CD4-positive, alpha-beta T cell treated with Interleukin-2 at 100 ng/mL for 4 hours (primary cell): Measurements from ENCODE around the gene SPARC.

Experiments used
- DNase-seq: peaks from one replicate; pipeline ENCODE4 v3.0.0-alpha.2; 2020; ENCODE audit warnings: low spot score

Gene SPARC

DNA sequence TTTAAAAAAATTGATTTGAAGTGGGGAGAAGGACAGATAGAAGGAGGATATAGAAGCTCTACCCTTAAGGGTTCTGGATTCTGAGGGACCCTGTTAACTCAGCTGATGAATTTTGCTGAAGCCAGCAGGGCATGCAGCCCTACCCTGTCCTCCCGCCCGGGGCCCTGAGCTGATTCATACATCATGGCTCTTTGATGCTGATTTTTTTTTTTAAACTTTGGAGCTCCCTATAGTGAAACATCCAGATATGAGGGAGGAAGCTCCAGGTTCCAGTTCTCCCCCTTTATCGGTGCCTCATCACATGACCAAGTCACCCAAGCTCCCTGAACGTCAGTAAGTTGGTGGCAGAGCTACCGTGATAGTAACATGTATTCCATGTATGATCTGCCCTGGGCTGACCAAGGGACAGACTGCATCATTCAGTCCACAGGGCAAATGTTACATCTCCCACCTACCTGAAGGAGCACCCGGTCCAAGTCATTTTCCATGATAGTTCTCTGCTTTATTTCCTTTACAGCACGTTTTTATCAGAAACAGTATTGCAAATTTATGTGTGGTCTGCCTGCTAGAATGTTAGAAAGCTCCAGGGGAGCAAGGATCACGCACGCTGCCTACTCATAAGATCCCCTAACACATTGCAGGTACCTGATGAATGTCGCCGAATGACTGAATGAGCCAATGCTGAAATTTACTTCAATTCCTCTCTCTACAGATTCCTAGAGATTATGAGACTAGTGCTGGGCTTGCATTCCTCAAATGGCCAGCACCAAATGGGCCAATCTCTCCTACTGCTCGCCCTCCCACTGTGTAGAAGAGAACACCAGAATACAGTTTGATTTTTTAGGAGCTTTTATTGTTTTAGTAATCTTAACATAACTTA lies 25.9 kb downstream of the SPARC start:
- DNase-seq, result no peak

DNA sequence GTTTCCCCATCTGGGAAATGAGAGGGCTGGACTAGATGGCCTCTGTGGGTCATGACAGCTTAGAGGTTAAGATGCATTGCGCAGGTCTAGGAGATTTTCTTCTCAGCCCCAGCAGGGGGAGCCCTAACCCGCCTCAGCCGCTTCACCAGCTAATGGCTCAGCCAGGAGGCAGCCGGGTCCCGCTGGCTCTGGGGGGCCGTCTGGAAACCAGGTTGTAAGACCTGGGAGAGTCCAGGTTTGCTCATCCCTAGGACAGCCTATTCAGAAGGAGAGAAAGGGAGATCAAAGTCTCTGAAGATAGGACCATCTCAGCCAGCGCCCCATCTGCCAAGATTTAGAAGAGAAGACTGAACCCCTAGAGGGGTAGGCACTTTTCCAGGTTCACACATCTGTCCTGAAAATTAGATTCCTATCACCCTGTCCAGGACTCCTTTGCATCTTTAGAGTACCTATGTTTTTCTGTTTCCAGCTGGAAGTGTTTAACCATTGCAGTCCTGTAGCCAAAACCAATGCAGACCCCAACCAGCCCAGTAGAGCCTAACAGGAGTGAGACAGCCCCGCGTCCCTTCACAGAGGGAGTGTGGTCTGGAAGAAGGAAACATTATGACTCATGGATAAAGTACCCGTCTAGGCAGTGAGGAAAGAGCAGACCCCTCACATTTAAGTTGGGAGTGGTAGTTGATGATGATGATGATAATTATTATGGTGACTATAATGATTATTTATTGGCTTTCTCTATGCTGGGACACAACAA lies 27.5 kb downstream of the SPARC start:
- DNase-seq, result peak; percentile 81

DNA sequence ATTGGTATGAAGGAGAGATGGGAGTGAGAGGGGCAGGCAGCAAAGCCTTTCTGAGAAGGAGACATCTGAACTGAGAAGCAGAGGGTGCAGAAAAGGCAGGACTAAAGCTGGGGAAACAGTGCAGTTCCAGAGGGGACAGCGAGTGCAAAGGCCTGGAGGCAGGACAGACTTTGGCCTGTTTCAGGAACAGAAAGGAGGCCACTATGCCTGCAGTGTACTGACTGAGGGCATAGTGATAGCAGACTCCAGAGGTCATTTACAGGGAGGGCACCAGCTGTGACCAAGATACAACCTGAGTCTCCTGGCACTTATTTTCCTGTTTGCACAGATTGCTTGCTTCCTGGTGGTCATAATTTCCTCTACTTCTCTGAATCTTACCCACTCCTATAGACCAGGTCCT lies 29.6 kb downstream of the SPARC start:
- DNase-seq, result no peak

DNA sequence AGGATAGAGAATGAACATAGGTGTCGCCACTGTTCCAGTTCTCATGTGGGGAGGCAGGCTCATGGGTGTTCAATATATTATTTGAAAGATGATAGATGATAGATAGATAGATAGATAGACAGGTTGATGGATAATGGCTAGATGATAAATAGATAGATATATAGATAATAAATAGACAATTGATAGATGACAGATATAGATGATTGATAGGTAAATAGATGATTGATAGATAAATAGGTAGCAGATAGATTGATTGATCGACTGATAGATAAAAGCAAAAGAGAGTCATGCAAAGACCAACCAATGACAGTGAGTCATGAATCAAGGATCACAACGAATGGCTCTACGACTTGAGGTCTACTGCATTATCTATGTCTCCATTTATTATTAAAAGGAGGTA lies 30.4 kb downstream of the SPARC start:
- no peak for DNase-seq

DNA sequence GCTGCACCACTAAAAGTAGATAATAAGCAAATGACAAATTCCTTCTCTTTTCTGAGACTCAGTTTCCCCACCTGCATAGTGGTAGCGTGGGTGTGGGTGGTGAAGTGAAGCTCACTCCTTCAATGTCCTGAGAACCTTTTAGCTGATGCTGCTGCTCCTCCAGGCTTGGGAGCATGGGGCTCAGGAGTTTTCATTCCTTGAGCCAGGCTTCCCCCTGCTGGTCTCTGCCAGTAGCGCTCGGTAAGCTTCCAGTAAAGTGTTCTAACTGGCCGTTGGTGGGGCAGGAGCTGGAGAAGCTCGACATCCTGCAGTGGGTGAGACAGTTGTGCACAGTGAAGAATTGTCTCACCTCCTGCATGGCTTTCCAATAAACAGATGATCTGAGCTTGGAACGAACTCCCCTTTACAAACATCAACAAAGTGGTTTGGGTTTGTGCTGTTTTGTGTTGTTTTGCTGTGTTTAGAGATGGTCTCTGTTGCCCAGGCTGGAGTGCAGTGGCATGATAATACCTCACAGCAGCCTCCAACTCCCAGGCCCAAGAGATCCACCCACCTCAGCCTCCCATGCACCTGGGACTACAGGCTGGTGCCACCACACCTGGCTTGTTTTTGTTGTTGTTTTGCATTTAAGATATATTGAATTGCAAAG lies 34.6 kb downstream of the SPARC start:
- DNase-seq, result peak; percentile 73

DNA sequence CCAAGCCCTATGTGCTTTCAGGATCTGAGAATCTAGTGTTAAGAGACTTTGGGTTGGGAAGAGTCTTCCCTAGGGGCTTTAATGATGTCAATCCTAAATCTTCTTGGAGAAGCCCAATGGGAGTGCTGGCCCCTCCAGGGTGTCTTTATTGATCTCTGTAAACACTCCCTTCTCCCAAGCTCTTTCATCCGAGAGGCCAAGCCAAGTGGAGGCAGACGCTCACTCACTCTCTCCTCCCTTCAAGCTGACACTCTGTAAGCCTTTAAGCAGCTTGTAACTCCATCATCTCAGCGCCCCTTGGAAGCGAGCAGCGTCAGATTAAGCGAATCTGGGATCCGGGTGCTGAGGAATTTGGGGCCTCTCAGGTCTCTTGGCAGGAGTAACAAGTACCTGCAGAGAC lies 37.7 kb downstream of the SPARC start:
- DNase-seq, result no peak

DNA sequence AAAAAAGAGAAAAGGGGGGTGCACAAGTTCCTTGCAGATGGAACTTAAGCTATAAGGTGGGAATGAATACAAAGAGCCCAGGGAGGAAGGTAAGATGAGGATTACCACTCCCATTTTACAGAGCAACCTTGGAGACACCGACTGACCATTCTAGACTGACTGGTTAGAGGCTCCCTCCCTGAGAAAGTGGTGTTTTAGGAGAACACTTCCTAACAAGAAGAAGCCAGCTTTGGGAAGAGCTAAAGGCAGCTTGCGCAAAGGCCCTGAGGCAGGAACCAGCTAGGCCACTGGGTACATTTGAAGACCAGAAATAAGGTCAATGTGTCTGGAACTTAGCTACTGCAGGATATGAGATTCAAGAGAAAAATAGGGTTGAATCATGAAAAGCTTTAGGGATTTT lies 38.6 kb downstream of the SPARC start:
- DNase-seq, result no peak

DNA sequence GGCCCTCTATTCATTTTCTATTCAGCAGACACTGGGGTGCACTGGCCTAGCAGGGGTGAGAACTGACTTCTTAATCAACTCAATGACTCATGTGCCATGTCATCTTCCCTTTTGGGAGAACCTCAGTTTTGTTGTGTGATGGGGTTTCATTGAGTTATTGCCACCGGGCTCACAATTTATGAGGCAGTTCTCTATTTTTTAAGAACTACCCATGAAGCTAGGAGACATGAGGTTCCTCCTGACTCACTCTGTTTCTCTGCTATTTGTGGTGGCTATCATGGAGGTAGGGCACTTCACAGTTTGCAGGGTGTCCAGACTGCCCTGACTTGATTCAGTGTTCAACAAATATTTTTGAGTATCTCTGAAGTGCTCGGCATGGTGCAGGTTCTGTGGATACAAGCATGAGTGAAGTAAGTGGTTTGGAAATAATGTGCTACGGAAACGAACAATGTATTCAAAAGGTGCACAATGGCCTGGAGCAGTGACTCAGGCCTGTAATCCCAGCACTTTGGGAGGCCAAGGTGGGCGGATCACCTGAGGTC lies 39.3 kb downstream of the SPARC start:
- DNase-seq, result no peak

DNA sequence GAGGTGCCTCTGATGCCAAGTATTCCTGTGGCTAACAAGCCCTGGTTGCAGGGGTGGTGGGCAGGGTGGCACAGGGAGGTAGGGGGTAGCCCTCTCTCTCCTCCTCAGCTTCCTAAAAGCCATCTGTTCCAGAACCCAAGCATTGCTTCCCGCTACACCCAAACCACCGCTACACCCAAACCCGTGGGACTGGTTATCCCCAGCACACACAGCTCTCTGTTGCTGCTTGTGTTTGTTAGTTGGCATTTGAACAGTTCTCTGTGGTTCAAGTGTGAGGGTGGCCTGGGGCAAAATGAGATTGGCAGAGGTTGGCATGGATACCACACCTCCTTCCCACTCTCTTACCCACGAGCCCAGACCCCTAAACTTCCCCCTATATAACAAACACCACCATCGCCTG lies 40.4 kb downstream of the SPARC start:
- DNase-seq, result no peak

DNA sequence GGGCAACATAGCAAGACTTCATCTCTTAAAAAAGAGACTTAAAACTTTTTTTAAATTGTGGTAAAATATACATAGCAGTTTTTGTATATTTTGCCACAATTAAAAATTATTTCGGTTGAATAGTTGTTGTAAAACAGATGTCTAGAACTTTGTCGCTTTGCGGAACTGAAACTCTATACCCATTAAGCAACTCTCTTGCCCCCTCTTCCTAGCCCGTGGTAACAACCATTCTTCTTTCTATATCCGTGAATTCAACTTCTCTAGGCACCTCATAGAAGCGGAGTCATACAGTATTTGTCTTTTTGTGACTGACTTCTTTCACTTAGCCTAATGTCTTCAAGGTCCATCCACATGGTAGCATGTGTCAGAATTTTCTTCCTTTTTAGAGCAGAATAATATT lies 43.3 kb downstream of the SPARC start:
- DNase-seq, result no peak

DNA sequence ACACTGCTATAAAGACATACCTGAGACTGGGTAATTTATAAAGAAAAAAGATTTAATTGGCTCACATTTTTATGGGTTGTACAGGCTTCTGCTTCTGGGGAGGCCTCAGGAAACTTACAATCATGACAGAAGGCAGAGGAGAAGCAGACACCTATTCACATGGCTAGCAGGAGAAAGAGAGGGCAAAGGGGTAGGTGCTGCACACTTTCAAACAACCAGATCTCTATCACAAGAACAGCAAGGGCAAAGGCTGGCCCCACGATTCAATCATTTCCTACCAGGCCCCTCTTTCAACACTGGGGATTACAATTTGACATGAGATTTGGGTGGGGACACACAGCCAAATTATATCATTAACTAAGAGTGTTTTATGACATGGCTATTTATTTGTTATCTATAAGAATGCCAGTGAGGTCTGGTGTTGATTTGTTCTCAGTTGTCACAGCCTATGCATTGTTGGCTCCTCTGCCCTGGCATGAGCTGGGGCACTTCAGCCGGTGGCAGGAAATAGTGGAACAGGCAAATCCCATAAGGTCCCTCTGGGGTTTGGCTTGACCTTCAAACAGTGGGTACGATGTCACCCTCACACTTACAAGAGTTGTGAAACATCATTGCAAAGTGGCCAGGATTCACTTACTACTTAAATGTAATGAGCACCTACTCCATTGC lies 44.1 kb downstream of the SPARC start:
- DNase-seq, result no peak

DNA sequence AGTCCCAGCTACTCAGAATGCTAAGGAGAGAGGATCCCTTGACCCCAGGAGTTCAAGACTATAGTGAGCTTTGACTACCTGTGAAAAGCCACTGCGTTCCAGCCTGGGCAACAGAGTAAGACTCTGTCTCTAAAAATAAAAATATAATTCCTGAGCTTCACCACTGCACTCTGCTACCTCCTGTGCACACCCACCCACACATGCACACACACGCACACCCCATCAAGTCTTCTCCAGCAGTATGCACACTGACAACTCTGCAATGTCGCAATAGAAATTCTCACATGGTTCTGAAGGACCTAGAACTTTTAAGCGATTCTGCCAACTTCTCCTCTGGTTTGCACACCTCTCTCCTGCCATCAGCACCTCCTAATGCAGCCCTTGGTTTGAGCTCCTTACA lies 48.1 kb downstream of the SPARC start:
- no peak for DNase-seq

DNA sequence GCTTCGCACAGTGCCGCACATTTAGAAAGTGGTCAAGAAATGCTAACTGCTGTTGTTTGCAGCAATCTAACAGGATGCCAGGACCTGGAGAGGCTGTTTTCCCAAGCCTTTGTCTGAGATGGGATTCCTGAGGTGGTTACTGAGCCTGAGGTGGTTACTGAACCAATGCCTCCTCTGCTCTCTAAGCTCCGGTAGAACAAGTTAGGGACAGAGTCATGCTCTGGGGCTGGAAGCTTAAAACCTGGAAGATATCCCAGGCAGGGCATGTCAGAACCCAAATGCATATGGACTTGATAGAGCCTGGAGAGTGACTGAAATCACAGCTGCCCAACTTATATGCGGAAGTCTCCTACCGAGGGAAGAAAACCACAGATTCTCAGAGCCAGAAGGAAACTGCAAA lies 49.0 kb downstream of the SPARC start:
- DNase-seq, result no peak

DNA sequence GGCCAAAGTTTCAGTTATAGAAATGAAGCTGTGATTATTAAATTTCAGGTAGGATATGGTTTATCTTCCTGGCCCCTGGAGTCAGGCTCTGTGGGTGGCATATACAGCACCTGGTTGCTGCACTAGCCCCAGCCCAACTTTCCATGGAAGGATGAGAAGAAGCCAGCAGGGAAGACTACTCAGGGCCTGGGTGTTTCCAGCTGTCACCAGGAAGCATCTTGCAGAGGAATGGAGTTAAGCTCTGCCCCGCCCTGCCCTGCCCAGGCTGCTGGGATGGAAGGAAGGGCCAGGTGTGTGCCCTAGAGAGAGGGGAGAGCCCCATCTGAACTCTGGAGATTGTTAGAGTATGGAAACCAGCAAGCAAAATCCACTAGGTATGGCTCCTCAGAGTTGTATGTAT lies 52.8 kb downstream of the SPARC start:
- no peak for DNase-seq

DNA sequence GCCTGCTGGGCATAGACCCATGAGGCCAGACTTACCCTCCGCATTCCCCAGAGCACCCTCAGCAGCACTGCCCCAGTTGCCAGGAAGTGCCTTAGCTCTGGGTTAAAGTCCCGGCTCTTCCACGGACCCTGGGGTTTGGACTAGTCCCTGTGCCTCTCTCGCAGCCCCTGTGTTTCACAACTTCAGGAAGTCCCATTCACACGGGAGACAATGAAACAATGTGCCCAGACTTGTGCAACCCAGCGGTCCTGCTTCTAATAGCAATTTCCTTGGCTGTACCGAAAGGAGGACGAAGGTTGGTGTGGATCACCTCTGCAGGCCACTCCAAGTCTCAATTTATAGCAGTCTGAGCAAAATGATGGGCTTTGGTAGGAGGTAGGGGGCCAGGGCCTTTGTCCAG lies 53.8 kb downstream of the SPARC start:
- DNase-seq, result no peak

DNA sequence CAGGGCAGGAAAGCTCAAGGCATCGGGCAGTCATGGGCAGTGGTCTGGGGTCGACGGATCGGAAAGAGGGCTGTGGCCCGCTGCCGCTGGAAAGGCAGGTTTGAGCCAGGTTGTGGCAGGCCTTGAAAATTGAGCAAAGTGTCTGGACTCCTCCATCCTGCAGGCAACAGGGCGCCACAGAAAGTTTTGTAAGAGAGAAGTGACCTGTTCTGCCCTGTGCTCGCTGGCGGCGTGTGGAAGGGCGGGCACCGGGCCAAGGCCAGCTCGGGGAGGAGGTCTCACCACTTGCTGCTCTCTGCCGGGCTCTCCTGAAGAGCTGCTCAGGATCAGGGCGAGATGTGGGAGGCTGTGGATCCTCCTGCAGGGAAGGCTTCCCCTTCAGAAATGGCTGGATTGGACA lies 54.2 kb downstream of the SPARC start:
- no peak for DNase-seq

DNA sequence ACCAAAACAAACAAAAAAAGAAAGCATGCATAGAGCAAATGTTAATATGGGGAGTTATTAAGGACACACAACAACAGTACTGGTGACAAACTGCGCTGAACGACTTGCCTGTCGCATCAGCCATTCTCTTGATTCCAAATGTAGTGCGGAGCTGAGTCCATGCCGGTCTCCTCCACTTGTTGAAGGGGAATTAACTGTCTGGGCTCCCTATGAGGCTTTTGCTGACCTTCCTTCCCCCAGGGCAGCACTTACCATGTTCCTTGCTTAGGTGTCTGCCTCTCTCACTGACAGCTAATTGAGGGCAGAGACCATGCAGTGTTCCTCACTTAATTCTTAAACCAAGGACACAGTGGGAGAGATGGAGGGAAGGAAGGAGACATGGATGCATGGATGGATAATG lies 54.8 kb downstream of the SPARC start:
- no peak for DNase-seq

DNA sequence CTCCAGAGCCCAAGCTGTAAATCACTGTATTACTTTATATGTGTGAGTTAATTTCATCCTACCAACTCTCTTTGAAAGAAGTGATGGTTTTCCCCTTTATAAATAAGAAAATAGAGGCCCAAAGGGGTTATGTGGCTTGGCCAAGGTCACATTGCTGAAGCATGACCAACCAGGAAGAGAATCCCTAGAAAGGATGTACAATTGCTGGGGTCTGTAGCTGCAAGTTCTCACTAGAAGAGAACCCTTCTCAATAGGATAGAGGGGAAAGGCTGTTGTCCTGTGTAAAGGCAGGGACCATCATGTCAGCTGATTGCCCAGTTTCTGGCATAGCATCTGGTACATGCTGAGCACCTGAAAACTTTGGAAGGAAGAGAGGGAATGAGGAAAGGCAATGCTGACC lies 56.6 kb downstream of the SPARC start:
- DNase-seq, result no peak

DNA sequence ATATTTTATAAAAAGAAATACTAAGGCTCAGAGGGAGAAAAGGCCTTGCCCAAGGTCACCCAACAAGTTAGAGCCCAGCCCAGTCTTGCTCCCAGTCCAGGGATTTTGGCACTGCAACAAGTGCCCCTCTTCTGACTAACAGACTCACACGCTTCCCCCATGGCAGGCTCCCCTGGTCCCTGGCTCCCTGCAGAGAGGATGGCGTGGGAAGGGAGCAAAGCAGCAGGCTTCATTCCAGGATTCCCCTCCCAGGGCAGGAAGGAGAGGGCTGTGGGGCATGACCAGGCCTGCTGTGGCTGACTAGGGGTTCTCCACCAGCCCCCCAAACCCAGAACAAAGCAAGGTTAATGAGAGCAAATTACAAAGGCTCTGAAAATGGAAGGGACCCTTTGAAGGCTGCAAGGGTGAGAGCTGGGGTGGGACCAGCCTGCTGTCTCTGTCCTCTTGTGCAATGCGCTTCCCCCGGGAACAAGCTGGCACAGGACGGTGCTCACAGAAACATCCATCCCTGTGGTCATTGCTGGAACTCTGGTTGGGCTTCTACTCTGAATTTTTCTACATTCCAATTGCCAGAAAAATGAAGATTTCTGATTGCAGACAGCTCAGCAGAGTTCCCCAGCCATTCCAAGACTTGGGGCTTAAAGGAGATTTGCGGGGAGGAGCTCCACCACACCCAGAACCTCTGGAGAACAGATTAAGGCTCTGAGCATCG lies 58.4 kb downstream of the SPARC start:
- no peak for DNase-seq

DNA sequence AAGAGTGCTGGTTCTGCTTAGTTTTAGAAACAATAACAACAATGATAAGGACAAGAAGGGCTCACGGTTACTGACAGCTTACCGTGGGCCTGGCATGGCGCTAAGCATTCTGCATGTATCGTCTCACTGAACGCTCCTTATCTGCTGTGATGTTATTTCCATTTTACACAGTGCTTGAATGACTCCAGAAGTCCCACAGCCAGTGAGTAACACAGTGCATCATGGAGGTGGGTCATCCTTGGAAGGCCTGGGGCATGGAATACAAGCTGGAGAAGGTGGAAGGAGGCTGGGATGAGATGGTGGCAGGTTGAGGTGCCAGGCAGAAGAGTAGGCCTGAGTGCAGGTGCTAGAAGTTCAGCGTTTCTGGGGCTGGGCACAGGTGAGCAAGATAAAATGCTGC lies 59.1 kb downstream of the SPARC start:
- DNase-seq, result no peak

DNA sequence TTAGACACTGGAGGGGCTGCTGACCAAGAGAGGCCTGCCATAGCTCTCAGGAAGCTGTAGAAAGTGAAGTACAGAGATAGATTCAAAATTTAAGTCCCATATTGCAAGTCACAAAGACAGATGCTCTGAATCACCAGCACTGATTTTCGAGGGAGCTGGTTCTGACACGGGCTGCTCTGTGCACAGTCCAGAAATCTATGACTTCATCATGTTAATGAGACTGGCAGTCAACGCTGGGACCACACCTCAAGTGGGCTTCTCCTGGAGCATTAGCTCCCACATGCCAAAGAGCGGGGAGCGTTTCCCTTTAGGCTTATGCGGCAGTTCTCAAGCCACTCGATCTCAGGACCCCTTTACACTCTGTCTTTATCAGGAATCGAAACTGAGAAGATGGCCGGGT lies 61.4 kb downstream of the SPARC start:
- DNase-seq, result no peak

DNA sequence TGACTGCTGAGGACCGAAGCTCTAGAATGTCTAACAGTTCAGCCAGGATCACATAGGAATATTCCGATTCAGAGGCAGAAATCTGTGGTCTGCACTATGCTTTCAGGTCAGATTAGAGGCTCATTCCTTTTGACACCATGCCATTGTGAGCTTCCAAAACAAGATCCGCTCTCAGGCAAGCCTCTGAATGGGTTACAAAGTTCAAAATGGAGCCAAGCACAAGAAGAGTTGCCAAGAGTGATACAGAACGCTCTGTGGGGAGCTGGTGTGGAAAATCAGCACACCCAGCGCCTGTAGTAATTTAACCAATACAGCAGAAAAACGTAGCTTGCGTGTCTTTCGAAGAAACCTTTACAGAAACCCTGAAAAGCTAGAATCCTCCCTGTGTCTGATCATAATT lies 62.2 kb downstream of the SPARC start:
- no peak for DNase-seq
